ENCODE data around the gene SEZ6L.
"Not testable (repeated sequence)": the region's sequence is repeated elsewhere in the genome, so short reads cannot be mapped to it uniquely, and the experiment has no call there.

SEZ6L gene

GRCh38 chr22:26391623-26392022 is 222.4 kb downstream of the SEZ6L start:
- DNase-seq: no peak

GRCh38 chr22:26393929-26394328 is 224.7 kb downstream of the SEZ6L start:
- DNase-seq: no peak

GRCh38 chr22:26394777-26395176 is 225.5 kb downstream of the SEZ6L start:
- DNase-seq: no peak

GRCh38 chr22:26395926-26396325 is 226.7 kb downstream of the SEZ6L start:
- DNase-seq: no peak

GRCh38 chr22:26398741-26399153 is 229.5 kb downstream of the SEZ6L start:
- no peak for DNase-seq

GRCh38 chr22:26399289-26399688 is 230.0 kb downstream of the SEZ6L start:
- no peak for DNase-seq

- DNase-seq: no peak
These were observed 232.5 kb downstream of the SEZ6L start for GRCh38 chr22:26401726-26402125.

- no peak for DNase-seq
These were observed 235.7 kb downstream of the SEZ6L start for GRCh38 chr22:26404851-26405421.

GRCh38 chr22:26406118-26406517 is 236.9 kb downstream of the SEZ6L start:
- peak; percentile 16 for DNase-seq

GRCh38 chr22:26408562-26409220 is 239.4 kb downstream of the SEZ6L start:
- not testable (repeated sequence) for DNase-seq

GRCh38 chr22:26409719-26410335 is 240.6 kb downstream of the SEZ6L start:
- no peak for DNase-seq

- no peak for DNase-seq
These were observed 241.1 kb downstream of the SEZ6L start for GRCh38 chr22:26410386-26410785.

- DNase-seq: no peak
These were observed 245.1 kb downstream of the SEZ6L start for GRCh38 chr22:26414347-26414746.

GRCh38 chr22:26416256-26416655 is 247.0 kb downstream of the SEZ6L start:
- DNase-seq: no peak

GRCh38 chr22:26416670-26417276 is 247.5 kb downstream of the SEZ6L start:
- no peak for DNase-seq

- DNase-seq: no peak
These were observed 248.1 kb downstream of the SEZ6L start for GRCh38 chr22:26417406-26417805.

GRCh38 chr22:26418620-26419019 is 249.4 kb downstream of the SEZ6L start:
- DNase-seq: no peak

- no peak for DNase-seq
These were observed 257.7 kb downstream of the SEZ6L start for GRCh38 chr22:26426924-26427323.

GRCh38 chr22:26428515-26429457 is 259.5 kb downstream of the SEZ6L start, which contains the start of gene ASPHD2:
Gene ASPHD2 (plus strand): TSS chr22:26429260. CDS start chr22:26433616, 4,356 bp downstream.
- DNase-seq: peak; percentile 74

- DNase-seq: no peak
These were observed 260.4 kb downstream of the SEZ6L start for GRCh38 chr22:26429458-26430286.

GRCh38 chr22:26430600-26430999 is 261.3 kb downstream of the SEZ6L start:
- DNase-seq: no peak
